ENCODE results near the gene PAGR1.
A peak's percentile ranks its signal among the peaks of the same experiment; 100 is the strongest.
"Not testable (repeated sequence)": the region's sequence is repeated elsewhere in the genome, so short reads cannot be mapped to it uniquely, and the experiment has no call there.

The PAGR1 gene

GRCh38 chr16:29815793-29816693, at the start of gene PAGR1:
Gene PAGR1, plus strand, starts transcription at chr16:29816152. Its CDS starts 374 bp downstream, at chr16:29816526.
- peak; percentile 100 for DNase-seq

GRCh38 chr16:29766571-29766970, 49.4 kb upstream of the PAGR1 start:
- DNase-seq: no peak

- peak; percentile 21 for DNase-seq
These were observed 48.9 kb upstream of the PAGR1 start for GRCh38 chr16:29767062-29767461.

DNA sequence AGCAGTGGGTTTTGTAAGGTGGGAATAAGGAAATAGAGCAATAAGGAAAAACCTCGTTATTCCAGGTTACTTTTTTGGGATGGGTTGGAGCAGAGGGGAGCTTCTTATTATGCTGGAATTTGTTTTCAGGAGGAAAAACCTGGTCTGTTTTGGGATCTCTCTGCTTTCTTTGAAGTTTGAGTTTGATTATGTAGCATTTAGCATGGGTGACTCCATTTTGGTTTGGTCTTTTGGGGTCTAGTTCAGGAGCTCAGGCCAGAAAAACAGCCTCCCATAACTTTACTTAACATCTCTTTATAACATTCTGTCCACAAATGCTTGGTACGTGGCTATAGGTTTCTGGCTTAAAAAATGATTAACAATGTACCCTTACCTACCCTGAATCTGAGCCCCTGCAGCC, 46.4 kb upstream of the PAGR1 start:
- DNase-seq: no peak

GRCh38 chr16:29770250-29770929, 45.6 kb upstream of the PAGR1 start:
- DNase-seq: peak; percentile 99

GRCh38 chr16:29772330-29772729, 43.6 kb upstream of the PAGR1 start:
- DNase-seq: not testable (repeated sequence)

DNA sequence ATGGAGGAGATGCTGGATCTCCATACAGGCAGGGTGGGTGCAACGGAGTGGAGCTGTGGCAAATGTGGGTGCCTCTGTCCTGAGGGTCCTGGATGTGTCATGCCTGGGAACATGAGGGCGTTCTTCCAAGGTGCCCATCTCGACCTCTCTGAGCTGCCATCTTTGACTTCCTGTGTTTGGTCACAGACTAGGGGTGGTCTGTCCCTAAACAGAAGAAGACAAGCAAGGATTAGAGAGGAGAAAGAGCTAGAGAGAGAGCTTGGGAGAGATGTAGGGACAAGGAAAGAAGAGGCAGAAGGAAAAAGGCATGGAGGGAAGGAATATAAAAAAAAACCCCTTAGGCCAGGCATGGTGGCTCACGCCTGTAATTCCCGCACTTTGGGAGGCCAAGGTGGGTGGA, 41.2 kb upstream of the PAGR1 start:
- no peak for DNase-seq

- peak; percentile 86 for DNase-seq
These were observed 40.1 kb upstream of the PAGR1 start for GRCh38 chr16:29775742-29776408.

DNA sequence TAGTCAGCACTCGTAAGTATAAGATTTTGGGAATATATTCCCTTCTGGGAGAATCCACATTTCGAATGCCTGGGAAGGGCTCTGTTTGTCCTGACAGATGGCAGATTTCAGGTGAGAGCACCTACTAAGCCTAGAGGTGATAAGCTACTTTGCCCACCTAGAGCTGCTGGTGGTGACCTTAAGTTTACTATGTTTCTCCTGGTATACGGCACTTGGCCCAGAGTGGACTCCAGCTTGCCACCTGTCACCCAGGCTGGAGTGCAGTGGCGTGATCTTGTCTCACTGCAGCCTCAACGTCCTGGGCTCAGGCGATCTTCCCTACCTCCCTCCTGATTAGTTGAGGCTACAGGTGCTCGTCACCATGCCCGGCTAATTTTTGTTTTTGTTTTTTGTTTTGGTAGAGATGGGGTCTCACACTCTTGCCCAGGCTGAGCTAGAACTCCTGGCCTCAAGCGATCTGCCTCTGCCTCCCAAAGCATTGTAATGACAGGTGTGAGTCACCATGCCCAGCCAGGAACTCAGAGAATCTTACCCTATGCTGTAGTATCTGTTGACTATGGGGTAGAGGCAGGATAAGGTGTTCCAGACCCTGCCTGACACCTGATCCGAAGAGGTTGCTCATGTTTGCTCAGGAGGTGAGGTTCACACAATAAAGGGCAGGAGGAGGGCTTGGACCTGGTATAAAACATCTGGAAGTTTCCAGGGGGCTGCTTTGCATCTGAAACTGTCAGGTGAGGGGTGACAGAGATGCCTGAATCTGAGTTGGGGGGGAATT, 38.2 kb upstream of the PAGR1 start, which contains the start of gene ZG16:
ZG16 (plus strand) TSS at position 681 of the 775 bp plus-strand sequence. CDS start 1,011 bp downstream, outside the sequence.
- peak; percentile 46 for DNase-seq

DNA sequence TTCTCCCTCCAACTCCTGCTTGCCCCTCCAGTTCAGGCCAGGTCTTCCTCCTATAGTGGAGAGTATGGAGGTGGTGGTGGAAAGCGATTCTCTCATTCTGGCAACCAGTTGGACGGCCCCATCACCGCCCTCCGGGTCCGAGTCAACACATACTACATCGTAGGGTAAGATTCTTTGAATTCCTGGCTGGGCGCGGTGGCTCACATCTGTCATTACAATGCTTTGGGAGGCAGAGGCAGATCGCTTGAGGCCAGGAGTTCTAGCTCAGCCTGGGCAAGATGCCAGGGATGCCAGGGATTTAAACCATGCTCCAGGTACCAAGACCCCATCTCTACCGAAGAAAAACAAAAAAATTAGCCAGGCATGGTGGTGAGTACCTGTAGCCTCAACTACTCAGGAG, 36.5 kb upstream of the PAGR1 start:
- peak; percentile 46 for DNase-seq

DNA sequence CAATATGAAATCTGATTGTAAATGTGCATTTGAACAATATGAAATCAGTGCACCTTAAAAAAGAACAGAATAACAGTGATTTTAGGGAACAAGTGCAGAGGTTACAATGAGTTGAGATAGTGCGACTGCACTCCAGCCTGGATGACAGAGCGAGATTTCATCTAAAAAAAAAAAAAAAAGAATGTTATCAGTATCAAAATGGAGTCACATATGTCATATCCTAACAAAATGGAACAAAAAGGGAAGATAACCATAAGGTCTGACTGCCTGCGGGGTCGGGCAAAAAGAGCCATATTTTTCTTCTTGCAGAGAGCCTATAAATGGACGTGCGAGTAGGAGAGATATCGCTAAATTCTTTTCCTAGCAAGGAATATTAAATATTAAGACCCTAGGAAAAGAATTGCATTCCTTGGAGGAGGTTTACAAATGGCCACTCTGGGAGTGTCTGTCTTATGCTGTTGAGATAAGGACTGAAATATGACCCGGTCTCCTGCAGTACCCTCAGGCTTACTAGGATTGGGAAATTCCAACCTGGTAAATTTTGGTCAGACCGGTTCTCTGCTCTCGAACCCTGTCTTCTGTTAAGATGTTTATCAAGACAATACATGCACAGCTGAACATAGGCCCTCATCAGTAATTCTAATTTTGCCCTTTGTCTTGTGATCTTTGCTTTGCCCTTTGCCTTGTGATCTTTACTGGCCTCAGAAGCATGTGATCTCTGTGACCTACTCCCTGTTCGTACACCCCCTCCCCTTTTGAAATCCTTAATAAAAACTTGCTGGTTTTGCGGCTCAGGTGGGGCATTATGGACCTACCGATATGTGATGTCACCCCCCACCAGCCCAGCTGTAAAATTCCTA, 32.6 kb upstream of the PAGR1 start:
- DNase-seq: not testable (repeated sequence)

DNA sequence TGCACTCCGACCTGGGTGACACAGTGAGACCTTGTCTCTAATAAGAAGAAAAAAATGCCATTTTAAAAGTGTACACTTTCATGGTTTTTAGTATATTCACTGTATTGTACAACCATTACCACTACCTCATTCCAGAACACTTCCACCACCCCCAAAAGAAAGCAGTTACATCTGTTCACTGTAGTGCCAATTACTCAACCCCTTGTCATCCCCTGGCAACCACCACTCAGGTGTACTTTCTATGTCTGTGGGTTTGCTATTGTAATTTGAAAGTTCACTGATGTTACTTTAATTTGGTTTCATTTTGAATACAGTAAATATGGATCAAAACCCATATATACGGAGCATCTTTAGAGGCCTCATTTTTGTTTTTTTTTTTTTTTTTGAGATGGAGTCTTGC, 31.8 kb upstream of the PAGR1 start:
- no peak for DNase-seq

DNA sequence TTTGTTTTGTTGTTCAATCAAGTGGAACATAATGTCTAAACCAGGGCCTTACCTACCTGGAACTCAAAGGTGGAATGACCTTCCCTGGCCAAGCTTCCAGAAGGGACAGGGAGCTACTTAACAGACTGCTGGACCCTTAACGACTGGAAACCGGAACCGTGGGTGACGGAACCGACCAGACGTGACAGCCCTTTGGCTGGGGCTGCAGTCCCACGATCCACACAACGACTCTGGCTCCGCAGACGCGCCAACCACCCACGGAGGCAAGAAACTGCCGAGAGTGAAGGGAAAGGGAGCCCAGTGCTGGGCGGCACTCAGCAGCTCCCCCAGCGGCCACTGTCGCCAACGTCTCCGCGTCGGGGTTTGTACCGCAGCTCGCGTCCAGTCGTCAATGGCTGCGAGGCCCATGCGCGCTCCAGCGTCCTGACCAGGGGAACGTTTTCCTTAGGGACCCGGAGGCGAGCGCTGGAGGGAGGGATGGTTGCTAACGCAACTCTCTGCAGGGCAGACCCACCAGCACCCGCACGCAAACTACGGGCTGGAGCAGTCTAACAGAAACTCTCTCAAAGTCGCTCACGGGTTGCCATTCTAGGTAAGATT, 31.0 kb upstream of the PAGR1 start:
- DNase-seq: no peak

GRCh38 chr16:29787155-29787554, 28.8 kb upstream of the PAGR1 start:
- not testable (repeated sequence) for DNase-seq

DNA sequence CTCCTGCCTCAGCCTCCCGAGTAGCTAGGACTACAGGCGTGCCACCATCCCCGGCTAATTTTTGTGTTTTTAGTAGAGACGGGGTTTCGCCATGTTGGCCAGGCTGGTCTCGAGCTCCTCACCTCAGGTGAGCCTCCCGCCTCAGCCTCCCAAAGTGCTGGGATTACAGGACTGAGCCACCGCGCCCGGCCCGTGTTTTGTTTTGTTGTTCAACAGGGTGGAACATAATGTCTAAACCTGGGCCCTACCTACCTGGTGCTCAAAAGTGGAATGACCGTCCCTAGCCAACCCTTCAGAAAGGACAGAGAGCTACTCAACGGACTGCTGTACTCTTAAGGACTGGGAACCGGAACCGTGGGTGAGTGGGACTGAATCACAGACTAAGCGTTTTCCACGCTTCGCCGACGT, 26.2 kb upstream of the PAGR1 start:
- no peak for DNase-seq

DNA sequence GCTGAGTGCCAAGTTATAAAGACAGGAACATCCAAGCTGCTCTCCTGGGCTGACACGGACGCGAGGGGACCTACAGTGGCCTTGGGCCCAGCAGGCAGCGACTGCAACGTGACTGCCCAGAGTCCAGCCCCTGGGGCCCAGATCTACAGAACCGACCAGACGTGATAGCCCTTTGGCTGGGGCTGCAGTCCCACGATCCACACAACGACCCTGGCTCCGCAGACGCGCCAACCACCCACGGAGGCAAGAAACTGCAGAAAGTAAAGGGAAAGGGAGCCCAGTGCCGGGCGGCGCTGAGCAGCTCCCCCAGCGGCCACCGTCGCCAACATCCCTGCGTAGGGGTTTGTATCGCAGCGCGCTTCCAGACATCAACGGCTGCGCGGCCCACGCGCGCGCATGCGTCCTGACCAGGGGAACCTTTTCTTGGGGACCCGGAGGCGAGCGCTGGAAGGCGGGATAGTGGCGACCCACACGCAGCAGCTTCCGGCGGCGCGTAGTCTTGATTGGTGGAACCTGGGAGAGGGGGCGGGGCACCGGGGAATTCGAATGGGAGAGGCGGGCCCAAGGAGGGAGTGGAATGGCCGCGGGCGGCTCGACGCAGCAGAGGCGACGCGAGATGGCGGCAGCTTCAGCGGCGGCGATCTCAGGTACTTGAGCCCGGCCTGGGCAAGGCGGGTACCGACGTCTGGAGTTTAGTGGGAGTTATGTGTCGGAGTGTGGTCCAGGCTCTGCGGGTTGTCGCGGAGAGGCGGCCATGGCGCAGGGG, 25.6 kb upstream of the PAGR1 start, which contains the start of gene KIF22:
KIF22 (plus strand) TSS at position 569 of the 766 bp plus-strand sequence; CDS start at position 578, 9 bp downstream.
- DNase-seq: peak; percentile 100

DNA sequence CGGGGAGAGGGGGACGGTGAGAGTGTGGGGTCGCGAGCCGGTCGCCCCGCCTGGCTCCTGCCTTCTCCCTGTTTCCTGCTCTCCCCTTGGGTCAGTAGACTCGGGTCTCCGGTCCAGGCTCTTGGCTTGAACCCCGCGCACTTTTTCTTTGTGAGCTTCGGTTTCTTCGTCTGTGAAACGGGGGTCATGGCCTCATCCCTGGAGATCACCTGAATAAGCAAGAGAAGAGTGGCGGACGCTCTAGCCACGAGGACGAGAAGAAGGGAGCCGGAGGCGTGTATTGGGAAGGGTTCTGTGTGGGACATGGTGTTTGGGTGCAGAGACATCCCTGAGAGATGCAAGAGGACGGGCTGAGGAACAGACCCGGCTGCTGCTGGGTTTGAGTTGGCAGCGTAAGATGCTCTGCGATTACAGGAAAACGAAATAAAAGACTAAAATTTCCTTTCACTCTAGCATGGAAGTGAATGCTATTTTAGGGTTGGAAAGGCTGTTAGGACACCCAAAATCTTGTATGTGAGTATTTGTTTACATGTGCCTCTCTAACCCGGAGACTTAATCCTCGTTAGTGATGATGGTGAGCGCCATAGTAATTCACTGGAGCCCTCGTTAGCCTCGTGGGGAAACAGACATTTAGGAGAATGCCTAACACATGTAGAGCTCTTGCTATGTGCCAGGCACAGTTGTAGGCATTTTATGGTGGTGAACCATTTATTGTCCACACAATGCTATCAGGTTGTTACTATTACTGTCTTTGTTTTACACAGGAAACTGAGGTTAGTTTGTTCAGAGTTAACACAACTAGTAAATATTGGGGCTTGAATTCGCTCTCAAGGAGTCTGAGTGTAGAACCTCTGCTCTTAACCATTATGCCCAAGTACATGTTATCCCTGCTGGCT, 24.8 kb upstream of the PAGR1 start:
- DNase-seq: peak; percentile 66

DNA sequence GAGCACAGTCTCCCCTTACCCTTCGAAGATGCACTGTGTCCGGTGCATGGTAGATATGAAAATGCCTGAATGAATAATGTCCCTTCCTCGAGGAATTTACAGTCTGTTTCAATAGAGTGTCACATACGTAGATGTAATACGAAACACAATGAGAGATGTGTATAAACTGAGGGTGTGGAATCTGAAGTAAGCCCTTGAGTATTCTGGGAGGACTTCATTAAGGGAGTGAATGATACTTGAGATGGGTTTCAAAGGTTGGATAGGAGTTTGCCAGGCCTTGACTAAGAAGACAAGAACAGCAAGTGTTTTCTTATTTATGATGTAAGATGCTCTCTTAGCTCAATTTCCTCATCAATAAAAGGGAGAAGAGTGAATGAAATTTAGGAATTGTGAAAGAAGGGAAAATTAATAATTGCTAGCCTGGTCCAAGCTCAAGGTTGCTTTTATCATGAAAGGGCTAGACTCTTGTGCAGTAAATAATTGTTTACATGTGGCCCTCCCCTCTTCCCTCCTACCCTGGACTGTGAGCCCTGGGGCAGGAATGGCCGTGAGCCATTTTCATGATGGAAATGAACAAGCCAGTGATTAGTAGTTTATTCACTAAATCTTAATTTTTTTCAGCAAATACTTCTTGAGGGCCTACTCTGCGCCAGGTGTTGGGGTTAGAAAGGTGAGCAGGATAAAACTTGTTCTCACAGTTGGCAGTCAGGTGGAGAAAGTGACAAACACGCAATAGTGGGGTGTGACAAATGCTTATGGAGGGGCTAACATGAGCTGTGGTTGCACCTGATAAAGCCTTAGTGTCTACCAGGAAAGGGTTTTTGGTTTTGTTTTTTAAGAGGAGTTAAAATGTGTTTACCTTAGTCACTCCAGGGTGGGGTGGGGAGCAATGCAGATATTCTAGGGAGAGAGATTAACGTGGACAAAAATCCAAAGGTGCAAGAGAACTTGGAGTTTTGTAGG, 23.8 kb upstream of the PAGR1 start:
- no peak for DNase-seq
